Left lung (tissue), 10 donors: ENCODE measurements around the gene TTC7B. TPM values are rescaled to one million over a fixed set of nuclear protein-coding genes. Genes with fewer than 3 reads are reported as not detected.

Experiments
- ATAC-seq: fragments of 200-7000 bp; cut with Tn5 transposase; one replicate; pipeline ENCODE4 v1.9.1; 2020; ENCODE audit warnings: moderate library complexity
- DNase-seq, 4 donors: peaks; one replicate each; pipeline ENCODE4 v3.0.0-alpha.2; 2013 to 2020
- H3K27ac ChIP-seq, 2 donors: fragments of 200-600 bp; sonication (generic) in 1 of 2; one replicate each; pipeline versions ENCODE4 v1.5.0 to v1.8.0; 2020 to 2021
- H3K27me3 ChIP-seq, 2 donors: fragments of 200-600 bp; sonication (generic) in 1 of 2; one replicate each; pipeline versions ENCODE4 v1.5.0 to v1.8.0; 2020 to 2021
- H3K36me3 ChIP-seq, 2 donors: fragments of 200-600 bp; sonication (generic) in 1 of 2; one replicate each; pipeline versions ENCODE4 v1.5.0 to v1.8.0; 2020 to 2021
- H3K4me1 ChIP-seq, 2 donors: fragments of 200-600 bp; one replicate each; pipeline ENCODE4 v1.8.0; 2021
- H3K4me3 ChIP-seq, 2 donors: fragments of 200-600 bp; sonication (generic) in 1 of 2; one replicate each; pipeline versions ENCODE4 v1.5.0 to v1.8.0; 2020 to 2021; ENCODE audit warnings: mild to moderate bottlenecking in 1 of 2
- H3K9me3 ChIP-seq, 2 donors: fragments of 200-600 bp; sonication (generic) in 1 of 2; one replicate each; pipeline versions ENCODE4 v1.5.0 to v1.8.0; 2020 to 2021
- intact Hi-C, 2 donors: fragments of 100-400 bp; cut with DNase I; formaldehyde crosslinking; loops; one replicate each; pipeline versions ENCODE4 v1.11.2 to v1.14.2; 2022
- polyA plus RNA-seq, 6 donors: library from polyadenylated mRNA; unstranded; fragments of 120-200 nt; gene quantifications; one replicate each; pipeline ENCODE4 v1.2.1, GENCODE V29; 2013; ENCODE audit not compliant: insufficient read length in 6 of 6
- total RNA-seq, 2 donors: library from RNA; stranded (reverse); fragmentation: NEBNext Ultra II Directional; extraction: Animal tissue kit (Norgen Biotek cat#: 25700); gene quantifications; one replicate each; pipeline ENCODE4 v1.2.1, GENCODE V29; 2021
- TF ChIP-seq, protein P1 (sequence below), 2 donors: fragments of 200-600 bp; sonication (generic) in 1 of 2; IDR thresholded peaks; one replicate each; pipeline versions ENCODE4 v1.5.0 to v1.8.0; 2021; ENCODE audit warnings: antibody characterized with exemption in 2 of 2
- donor health status: DM: no; HTN: yes; CAD: no.
- donor health status: DM: no; HTN: no; CAD: no.

The TTC7B gene
- total and polyA plus RNA-seq, 8 donors, result 26.8 to 47.5 (median 39.5) TPM

DNA sequence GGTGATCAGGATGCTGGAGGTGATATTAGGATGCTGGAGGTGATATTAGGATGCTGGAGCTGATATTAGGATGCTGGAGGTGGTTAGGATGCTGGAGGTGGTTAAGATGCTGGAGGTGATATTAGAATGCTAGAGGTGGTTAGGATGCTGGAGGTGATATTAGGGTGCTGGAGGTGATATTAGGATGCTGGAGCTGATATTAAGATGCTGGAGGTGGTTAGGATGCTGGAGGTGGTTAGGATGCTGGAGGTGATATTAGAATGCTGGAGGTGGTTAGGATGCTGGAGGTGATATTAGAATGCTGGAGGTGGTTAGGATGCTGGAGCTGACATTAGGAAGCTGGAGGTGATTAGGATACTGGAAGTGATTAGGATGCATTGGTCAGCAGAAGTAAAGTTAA is 318.0 kb downstream of the TTC7B start:
- Histone ChIP-seq H3K4me3 (no peak overlapping the region), H3K36me3 (no peaks in the 10 kb centered on the region), H3K27ac (no peak overlapping the region), H3K4me1 (peaks cover 0 to 9% of the 10 kb centered on the region in 2 donors), H3K9me3 (no peaks in the 10 kb centered on the region), H3K27me3 (no peaks in the 10 kb centered on the region)
- TF ChIP-seq, protein P1, sequence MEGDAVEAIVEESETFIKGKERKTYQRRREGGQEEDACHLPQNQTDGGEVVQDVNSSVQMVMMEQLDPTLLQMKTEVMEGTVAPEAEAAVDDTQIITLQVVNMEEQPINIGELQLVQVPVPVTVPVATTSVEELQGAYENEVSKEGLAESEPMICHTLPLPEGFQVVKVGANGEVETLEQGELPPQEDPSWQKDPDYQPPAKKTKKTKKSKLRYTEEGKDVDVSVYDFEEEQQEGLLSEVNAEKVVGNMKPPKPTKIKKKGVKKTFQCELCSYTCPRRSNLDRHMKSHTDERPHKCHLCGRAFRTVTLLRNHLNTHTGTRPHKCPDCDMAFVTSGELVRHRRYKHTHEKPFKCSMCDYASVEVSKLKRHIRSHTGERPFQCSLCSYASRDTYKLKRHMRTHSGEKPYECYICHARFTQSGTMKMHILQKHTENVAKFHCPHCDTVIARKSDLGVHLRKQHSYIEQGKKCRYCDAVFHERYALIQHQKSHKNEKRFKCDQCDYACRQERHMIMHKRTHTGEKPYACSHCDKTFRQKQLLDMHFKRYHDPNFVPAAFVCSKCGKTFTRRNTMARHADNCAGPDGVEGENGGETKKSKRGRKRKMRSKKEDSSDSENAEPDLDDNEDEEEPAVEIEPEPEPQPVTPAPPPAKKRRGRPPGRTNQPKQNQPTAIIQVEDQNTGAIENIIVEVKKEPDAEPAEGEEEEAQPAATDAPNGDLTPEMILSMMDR (IDR thresholded peaks at IDR 0.05), result no peak
- DNase-seq, result no peak
- intact Hi-C loops, result no loop called here
- ATAC-seq, result no peak

DNA sequence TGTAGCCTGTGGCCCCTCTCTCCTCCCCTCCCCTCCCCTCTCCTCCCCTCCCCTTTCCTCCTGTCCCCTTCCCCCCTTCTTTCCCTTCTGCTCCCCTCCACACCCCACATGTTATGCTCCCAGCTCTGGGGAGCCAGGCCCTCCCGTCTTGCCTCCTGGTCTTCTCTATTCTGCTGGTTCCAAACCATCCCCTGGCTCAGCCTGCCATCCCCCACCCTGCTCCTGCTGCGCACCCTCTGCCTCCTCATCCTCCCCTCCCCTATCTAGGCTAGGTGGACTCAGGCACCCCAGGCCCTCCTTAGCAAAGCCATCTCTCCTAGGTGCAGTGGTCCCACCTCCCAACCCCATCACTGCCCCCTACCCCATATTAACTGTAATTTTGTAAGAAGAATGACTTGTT is 319.9 kb downstream of the TTC7B start:
- no peak for DNase-seq
- TF ChIP-seq, protein P1 (IDR thresholded peaks at IDR 0.05), result no peak
- ATAC-seq, result no peak
- Histone ChIP-seq H3K27ac (no peak overlapping the region), H3K36me3 (no peaks in the 10 kb centered on the region), H3K4me3 (no peak overlapping the region), H3K9me3 (no peaks in the 10 kb centered on the region), H3K4me1 (peaks cover 0 to 18% of the 10 kb centered on the region in 2 donors), H3K27me3 (no peaks in the 10 kb centered on the region)
- intact Hi-C loops, result no loop called here

- Histone ChIP-seq H3K36me3 (no peaks in the 10 kb centered on the region), H3K27ac (no peak overlapping the region), H3K9me3 (no peaks in the 10 kb centered on the region), H3K4me3 (no peak overlapping the region), H3K4me1 (peaks cover 0 to 11% of the 10 kb centered on the region in 2 donors), H3K27me3 (no peaks in the 10 kb centered on the region)
- intact Hi-C loops, result no loop called here
- DNase-seq (peak in 2 of 4 donors; percentile 70 to 82), ATAC-seq (peak; percentile 79)
- TF ChIP-seq, protein P1 (IDR thresholded peaks at IDR 0.05), result no peak
Observed at GRCh38 chr14:90495357-90496276, 320.6 kb downstream of the TTC7B start.

GRCh38 chr14:90491911-90492531 is 324.2 kb downstream of the TTC7B start:
- H3K4me1 ChIP-seq, result peaks cover 0 to 9% of the 10 kb centered on the region in 2 donors
- H3K36me3 ChIP-seq, result no peaks in the 10 kb centered on the region
- intact Hi-C loops, result no loop called here
- no peak overlapping the region for H3K27ac ChIP-seq
- no peaks in the 10 kb centered on the region for H3K9me3 ChIP-seq
- H3K27me3 ChIP-seq, result no peaks in the 10 kb centered on the region
- TF ChIP-seq, protein P1 (IDR thresholded peaks at IDR 0.05), result no peak
- H3K4me3 ChIP-seq, result no peak overlapping the region
- ATAC-seq (peak; percentile 14), DNase-seq (no peak)

GRCh38 chr14:90491221-90491885 is 324.9 kb downstream of the TTC7B start:
- Histone ChIP-seq H3K4me3 (no peak overlapping the region), H3K9me3 (no peaks in the 10 kb centered on the region), H3K27me3 (no peaks in the 10 kb centered on the region), H3K27ac (no peak overlapping the region), H3K36me3 (no peaks in the 10 kb centered on the region), H3K4me1 (peaks cover 0 to 9% of the 10 kb centered on the region in 2 donors)
- ATAC-seq (peak; percentile 69), DNase-seq (peak in 3 of 4 donors; percentile 49 to 80 (median 66))
- intact Hi-C loops, result no loop called here
- TF ChIP-seq, protein P1 (IDR thresholded peaks at IDR 0.05), result no peak
